Measurements from ENCODE around the gene ENPP7. TPM values are rescaled to one million over a fixed set of nuclear protein-coding genes. Genes with fewer than 3 reads are reported as not detected.

Gene ENPP7
- polyA plus RNA-seq, 1 donor (not counting 4 experiments of a cell fraction or from before 2014, with no cell fraction given), result not detected

DNA sequence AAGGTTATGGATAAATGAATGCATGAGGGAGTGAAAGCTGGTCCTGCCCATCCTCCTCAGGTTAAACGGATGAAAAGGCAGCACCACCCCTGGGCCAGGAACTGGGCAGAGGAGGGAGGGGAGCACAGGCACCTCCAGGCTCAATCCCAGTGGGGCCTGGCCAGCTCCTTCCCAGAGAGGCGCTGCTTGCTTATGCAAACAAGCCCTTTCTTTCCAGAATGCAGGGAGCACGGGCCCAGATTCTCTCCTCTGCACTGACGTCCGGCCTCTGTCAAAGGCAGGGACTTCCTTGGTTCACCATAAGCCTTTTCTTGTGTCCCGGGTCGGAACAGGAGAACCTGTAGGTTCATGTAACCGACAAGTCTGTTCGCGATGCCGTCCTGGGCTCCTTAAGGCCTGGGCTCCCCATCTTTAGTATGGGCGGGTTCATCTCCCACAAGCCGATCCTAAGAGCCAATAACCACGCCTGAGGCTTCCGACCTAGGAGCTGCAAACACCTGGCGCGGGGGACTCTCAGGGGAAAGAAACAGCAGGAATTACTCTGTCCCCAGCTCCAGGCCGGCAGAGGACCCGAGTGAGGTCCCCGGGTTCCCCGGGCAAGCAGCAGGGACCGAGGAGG is 16.3 kb downstream of the ENPP7 start:
- no peak overlapping the region for H3K27ac ChIP-seq (ENCODE audit: control insufficient read depth, insufficient read depth, low read length)
- DNase-seq (ENCODE audit: low read depth, low spot score), result no peak
- dilution Hi-C loops (cut with MboI; ENCODE audit: extremely low pct_ligation_motif_present, low sequenced_read_pairs), result no loop called here

DNA sequence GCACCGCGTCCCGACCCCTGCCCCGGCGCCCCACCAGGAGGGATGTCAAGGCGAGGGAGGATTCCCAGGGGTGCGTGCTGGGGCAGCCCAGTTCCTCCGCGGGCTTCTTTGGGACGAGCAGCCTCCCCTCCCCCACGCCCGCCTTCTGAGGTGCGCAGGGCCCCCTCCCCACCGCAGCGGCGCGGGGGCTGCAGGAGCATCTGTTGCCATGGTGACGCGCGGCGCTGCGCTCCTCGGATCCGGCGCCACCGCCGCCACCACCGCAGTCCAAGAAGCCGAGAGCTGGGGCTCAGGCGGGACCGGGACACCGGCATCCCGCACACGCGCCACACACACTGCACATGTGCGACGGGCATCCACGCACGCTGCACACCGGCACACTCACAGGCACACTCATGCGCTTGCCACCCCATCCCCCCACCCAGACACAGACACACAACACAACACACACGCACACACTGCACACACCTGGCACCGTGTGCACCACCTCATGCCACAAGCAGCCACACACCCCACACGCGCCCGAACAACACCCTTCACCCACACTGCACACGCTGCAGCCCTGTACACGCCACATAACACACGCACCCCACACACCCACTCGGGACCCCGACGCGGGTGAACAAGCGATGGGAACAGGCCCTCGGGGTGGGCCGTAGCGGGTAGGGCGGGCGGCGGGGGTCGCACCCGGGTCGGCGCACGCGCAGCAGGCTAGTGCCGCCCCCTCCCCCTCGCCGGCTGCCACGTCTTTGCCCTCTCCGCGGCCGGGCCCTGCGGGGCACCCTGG is 17.0 kb downstream of the ENPP7 start:
- Histone ChIP-seq H2AFZ (ENCODE audit: control insufficient read depth, low read length) (no peak overlapping the region), H3K27ac (ENCODE audit: control insufficient read depth, insufficient read depth, low read length) (no peak overlapping the region)
- DNase-seq (ENCODE audit: low read depth, low spot score), result no peak

More for the DNA sequence above, 16.3 kb downstream of the ENPP7 start:
- Histone ChIP-seq H3K36me3 (ENCODE audit: control insufficient read depth in 2 of 2, extremely low read depth in 1 of 2, insufficient read depth in 2 of 2, low read length in 2 of 2) (no peaks in the 10 kb centered on the region), H4K20me1 (ENCODE audit: control insufficient read depth, extremely low read depth, insufficient read depth, low read length) (no peaks in the 10 kb centered on the region), H3K4me3 (ENCODE audit: control insufficient read depth in 2 of 3, extremely low read depth in 1 of 3, insufficient read depth in 2 of 3, low read depth in 1 of 3, low read length in 3 of 3) (no peak overlapping the region), H3K9me3 (ENCODE audit: control insufficient read depth, low read depth, low read length) (no peaks in the 10 kb centered on the region), H3K9ac (ENCODE audit: control insufficient read depth, extremely low read depth, insufficient read depth, low read length) (no peak overlapping the region), H2AFZ (ENCODE audit: control insufficient read depth, low read length) (no peak overlapping the region), H3K79me2 (ENCODE audit: control insufficient read depth, insufficient read depth, low read length) (no peaks in the 10 kb centered on the region), H3K4me1 (ENCODE audit: control insufficient read depth, extremely low read depth, insufficient read depth, low read length) (no peaks in the 10 kb centered on the region), H3K9me1 (ENCODE audit: control insufficient read depth, extremely low read depth, insufficient read depth, low read length) (no peaks in the 10 kb centered on the region), H3K27me3 (ENCODE audit: control insufficient read depth, extremely low read depth, insufficient read depth, low read length) (peaks cover 55% of the 10 kb centered on the region), H3K4me2 (ENCODE audit: control insufficient read depth, extremely low read depth, insufficient read depth, low read depth, low read length) (no peak overlapping the region)
- no peak for FAIRE-seq
- TF ChIP-seq EZH2 (IDR thresholded peaks at IDR 0.05; ENCODE audit: low read length), result no peak
- TF ChIP-seq, protein P1, sequence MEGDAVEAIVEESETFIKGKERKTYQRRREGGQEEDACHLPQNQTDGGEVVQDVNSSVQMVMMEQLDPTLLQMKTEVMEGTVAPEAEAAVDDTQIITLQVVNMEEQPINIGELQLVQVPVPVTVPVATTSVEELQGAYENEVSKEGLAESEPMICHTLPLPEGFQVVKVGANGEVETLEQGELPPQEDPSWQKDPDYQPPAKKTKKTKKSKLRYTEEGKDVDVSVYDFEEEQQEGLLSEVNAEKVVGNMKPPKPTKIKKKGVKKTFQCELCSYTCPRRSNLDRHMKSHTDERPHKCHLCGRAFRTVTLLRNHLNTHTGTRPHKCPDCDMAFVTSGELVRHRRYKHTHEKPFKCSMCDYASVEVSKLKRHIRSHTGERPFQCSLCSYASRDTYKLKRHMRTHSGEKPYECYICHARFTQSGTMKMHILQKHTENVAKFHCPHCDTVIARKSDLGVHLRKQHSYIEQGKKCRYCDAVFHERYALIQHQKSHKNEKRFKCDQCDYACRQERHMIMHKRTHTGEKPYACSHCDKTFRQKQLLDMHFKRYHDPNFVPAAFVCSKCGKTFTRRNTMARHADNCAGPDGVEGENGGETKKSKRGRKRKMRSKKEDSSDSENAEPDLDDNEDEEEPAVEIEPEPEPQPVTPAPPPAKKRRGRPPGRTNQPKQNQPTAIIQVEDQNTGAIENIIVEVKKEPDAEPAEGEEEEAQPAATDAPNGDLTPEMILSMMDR (optimal IDR thresholded peaks at IDR 0.05 in 1 of 3, IDR thresholded peaks at IDR 0.05 in 1 of 3, conservative IDR thresholded peaks at IDR 0.05 in 1 of 3; ENCODE audit: extremely low read depth in 1 of 3, insufficient read depth in 2 of 3, low read length in 3 of 3), result no peak

More for the DNA sequence above, 17.0 kb downstream of the ENPP7 start:
- H3K36me3 ChIP-seq (ENCODE audit: control insufficient read depth in 2 of 2, extremely low read depth in 1 of 2, insufficient read depth in 2 of 2, low read length in 2 of 2), result no peaks in the 10 kb centered on the region
- H4K20me1 ChIP-seq (ENCODE audit: control insufficient read depth, extremely low read depth, insufficient read depth, low read length), result no peaks in the 10 kb centered on the region
- no peak overlapping the region for H3K4me3 ChIP-seq (ENCODE audit: control insufficient read depth in 2 of 3, extremely low read depth in 1 of 3, insufficient read depth in 2 of 3, low read depth in 1 of 3, low read length in 3 of 3)
- H3K79me2 ChIP-seq (ENCODE audit: control insufficient read depth, insufficient read depth, low read length), result no peaks in the 10 kb centered on the region
- H3K27me3 ChIP-seq (ENCODE audit: control insufficient read depth, extremely low read depth, insufficient read depth, low read length), result peaks cover 54% of the 10 kb centered on the region
- no peak overlapping the region for H3K9ac ChIP-seq (ENCODE audit: control insufficient read depth, extremely low read depth, insufficient read depth, low read length)
- dilution Hi-C loops (cut with MboI; ENCODE audit: extremely low pct_ligation_motif_present, low sequenced_read_pairs), result no loop called here
- TF ChIP-seq, protein P1 (optimal IDR thresholded peaks at IDR 0.05 in 1 of 3, IDR thresholded peaks at IDR 0.05 in 1 of 3, conservative IDR thresholded peaks at IDR 0.05 in 1 of 3; ENCODE audit: extremely low read depth in 1 of 3, insufficient read depth in 2 of 3, low read length in 3 of 3), result no peak
- TF ChIP-seq EZH2 (IDR thresholded peaks at IDR 0.05; ENCODE audit: low read length), result peak; percentile 99
- H3K9me1 ChIP-seq (ENCODE audit: control insufficient read depth, extremely low read depth, insufficient read depth, low read length), result no peaks in the 10 kb centered on the region
- H3K4me1 ChIP-seq (ENCODE audit: control insufficient read depth, extremely low read depth, insufficient read depth, low read length), result no peaks in the 10 kb centered on the region
- no peaks in the 10 kb centered on the region for H3K9me3 ChIP-seq (ENCODE audit: control insufficient read depth, low read depth, low read length)
- FAIRE-seq, result no peak
- H3K4me2 ChIP-seq (ENCODE audit: control insufficient read depth, extremely low read depth, insufficient read depth, low read depth, low read length), result no peak overlapping the region
